Esophagus muscularis mucosa (tissue), 4 donors: ENCODE measurements around the gene CRYAB. TPM values are rescaled to one million over a fixed set of nuclear protein-coding genes. Genes with fewer than 3 reads are reported as not detected.

Experiments used
- DNase-seq: peaks from one replicate; pipeline ENCODE4 v3.0.0-alpha.2; 2017; ENCODE audit errors: extremely low spot score
- H3K27ac ChIP-seq, 4 donors: fragments of 200-600 bp; sonication (generic); replicated peaks in 1 of 4; 1 replicate in 3 of 4; 2 replicates in 1 of 4; pipeline ENCODE4 v1.5.1; 2016 to 2019; ENCODE audit warnings: mild to moderate bottlenecking in 1 of 4
- H3K27me3 ChIP-seq, 4 donors: fragments of 200-600 bp; sonication (generic); one replicate each; pipeline versions ENCODE4 v1.5.1 to v1.6.0; 2016 to 2019
- H3K36me3 ChIP-seq, 4 donors: fragments of 200-600 bp; sonication (generic); one replicate each; pipeline ENCODE4 v1.5.1; 2016 to 2019
- H3K4me1 ChIP-seq, 4 donors: fragments of 200-600 bp; sonication (generic); one replicate each; pipeline ENCODE4 v1.5.1; 2016 to 2019
- H3K4me3 ChIP-seq, 4 donors: fragments of 200-600 bp; sonication (generic); 1 replicate in 2 of 4; 2 replicates in 2 of 4; pipeline ENCODE4 v1.5.1; 2016 to 2019; ENCODE audit warnings: mild to moderate bottlenecking in 4 of 4, moderate library complexity in 1 of 4
- H3K9me3 ChIP-seq, 4 donors: fragments of 200-600 bp; sonication (generic); 1 replicate in 3 of 4; 2 replicates in 1 of 4; pipeline ENCODE4 v1.5.1; 2016 to 2019
- CTCF ChIP-seq, 3 experiments: fragments of 200-600 bp in 2 of 3; fragments of 450-650 bp in 1 of 3; sonication (generic) in 2 of 3; IDR thresholded peaks; one replicate each; pipeline ENCODE4 v1.5.1; 2017 to 2019; ENCODE audit warnings: antibody characterized with exemption in 3 of 3, mild to moderate bottlenecking in 2 of 3, moderate library complexity in 1 of 3
- EP300 ChIP-seq: sonication (generic); formaldehyde crosslinking; IDR thresholded peaks from one replicate; pipeline ENCODE4 v1.6.1; 2017; ENCODE audit warnings: antibody characterized with exemption
- POLR2A ChIP-seq: fragments of 450-650 bp; IDR thresholded peaks from one replicate; pipeline ENCODE4 v1.6.1; 2017; ENCODE audit warnings: antibody characterized with exemption, moderate library complexity, mild to moderate bottlenecking, low read depth
- POLR2AphosphoS5 ChIP-seq, 2 donors: sonication (generic); formaldehyde crosslinking; IDR thresholded peaks; one replicate each; pipeline ENCODE4 v1.6.1; 2017; ENCODE audit warnings: antibody characterized with exemption in 2 of 2
- WGBS: methylation state at CpG from one replicate; pipeline ENCODE4 v1.1.5; 2018; 5-methylcytosine and 5-hydroxymethylcytosine counted together
- intact Hi-C: fragments of 100-400 bp; cut with DNase I; formaldehyde crosslinking; loops from one replicate; pipeline ENCODE4 v1.15.1; 2023
- total RNA-seq, 4 donors: library from RNA; depleted of rRNA; stranded (reverse); fragments of >200 nt; gene quantifications; one replicate each; pipeline versions ENCODE4 v1.1.0 to v1.2.1, GENCODE V29; 2016

Gene CRYAB
- total RNA-seq, 4 donors from 2014 or later = 315 to 493 (median 382) TPM

GRCh38 chr11:111944651-111945051 lies 33.1 kb upstream of the CRYAB start:
- H3K4me1 ChIP-seq = peaks cover 11 to 41% (median 40%) of the 10 kb centered on the region in 4 donors
- TF ChIP-seq POLR2AphosphoS5 (IDR thresholded peaks at IDR 0.05) (peak in 1 of 2 donors; percentile 32), POLR2A (no peak), EP300 (no peak), CTCF (IDR thresholded peaks at IDR 0.05) (no peak)
- 46% methylated on average over 5 of the region's 5 CpGs for WGBS

GRCh38 chr11:111944139-111944538 lies 32.6 kb upstream of the CRYAB start:
- H3K27me3 ChIP-seq = no peaks in the 10 kb centered on the region
- no peaks in the 10 kb centered on the region for H3K36me3 ChIP-seq
- DNase-seq = no peak
- WGBS = 77% methylated on average over 3 of the region's 3 CpGs
- peaks cover 16 to 46% (median 44%) of the 10 kb centered on the region in 4 donors for H3K4me1 ChIP-seq
- intact Hi-C loops = no loop called here
- peak overlapping the region; percentile 55 to 75 (median 64) for H3K27ac ChIP-seq
- TF ChIP-seq POLR2AphosphoS5 (IDR thresholded peaks at IDR 0.05) (no peak), EP300 (no peak), CTCF (IDR thresholded peaks at IDR 0.05) (no peak), POLR2A (no peak)
- H3K4me3 ChIP-seq = no peak overlapping the region
- no peaks in the 10 kb centered on the region for H3K9me3 ChIP-seq

More at GRCh38 chr11:111944651-111945051, 33.1 kb upstream of the CRYAB start:
- no peak for DNase-seq
- intact Hi-C loops = no loop called here
- Histone ChIP-seq H3K4me3 (no peak overlapping the region), H3K27me3 (no peaks in the 10 kb centered on the region), H3K36me3 (no peaks in the 10 kb centered on the region), H3K9me3 (no peaks in the 10 kb centered on the region), H3K27ac (peak overlapping the region; percentile 55 to 75 (median 64))

GRCh38 chr11:111942829-111943228 lies 31.3 kb upstream of the CRYAB start:
- intact Hi-C loops = no loop called here
- TF ChIP-seq POLR2A (no peak), EP300 (no peak), POLR2AphosphoS5 (IDR thresholded peaks at IDR 0.05) (no peak)
- H3K27ac ChIP-seq = peak overlapping the region in 2 of 4 donors; percentile 3 to 17
- H3K36me3 ChIP-seq = no peaks in the 10 kb centered on the region
- no peak for DNase-seq
- 83% methylated on average over 7 of the region's 7 CpGs for WGBS
- H3K4me3 ChIP-seq = no peak overlapping the region
- H3K27me3 ChIP-seq = no peaks in the 10 kb centered on the region
- peaks cover 27 to 59% (median 57%) of the 10 kb centered on the region in 4 donors for H3K4me1 ChIP-seq
- H3K9me3 ChIP-seq = no peaks in the 10 kb centered on the region

GRCh38 chr11:111941963-111942362 lies 30.4 kb upstream of the CRYAB start:
- no peak for DNase-seq
- H3K9me3 ChIP-seq = no peaks in the 10 kb centered on the region
- H3K27me3 ChIP-seq = no peaks in the 10 kb centered on the region
- no peaks in the 10 kb centered on the region for H3K36me3 ChIP-seq
- peak overlapping the region; percentile 3 to 91 (median 26) for H3K27ac ChIP-seq
- no peak for TF ChIP-seq POLR2A
- TF ChIP-seq EP300 = no peak
- TF ChIP-seq CTCF (IDR thresholded peaks at IDR 0.05) = no peak
- TF ChIP-seq POLR2AphosphoS5 (IDR thresholded peaks at IDR 0.05) = no peak
- H3K4me3 ChIP-seq = no peak overlapping the region
- peaks cover 32 to 64% (median 59%) of the 10 kb centered on the region in 4 donors for H3K4me1 ChIP-seq
- WGBS = 83% methylated on average over 5 of the region's 5 CpGs
- intact Hi-C loops = no loop called here

GRCh38 chr11:111939836-111940604 lies 28.4 kb upstream of the CRYAB start:
- Histone ChIP-seq H3K27ac (peak overlapping the region; percentile 78 to 91 (median 84)), H3K9me3 (no peaks in the 10 kb centered on the region), H3K4me3 (no peak overlapping the region), H3K27me3 (no peaks in the 10 kb centered on the region), H3K4me1 (peaks cover 32 to 63% (median 61%) of the 10 kb centered on the region in 4 donors), H3K36me3 (no peaks in the 10 kb centered on the region)
- DNase-seq = no peak
- WGBS = 74% methylated on average over 4 of the region's 4 CpGs
- TF ChIP-seq POLR2AphosphoS5 (IDR thresholded peaks at IDR 0.05) (peak in 1 of 2 donors; percentile 11), CTCF (IDR thresholded peaks at IDR 0.05) (no peak), EP300 (no peak)
- intact Hi-C loops = no loop called here
